ENCODE results near the gene PRDM15. TPM values are rescaled to one million over a fixed set of nuclear protein-coding genes. Genes with fewer than 3 reads are reported as not detected.

Gene PRDM15
- total RNA-seq, 1 experiment from 2014 or later = 9.9 TPM

DNA sequence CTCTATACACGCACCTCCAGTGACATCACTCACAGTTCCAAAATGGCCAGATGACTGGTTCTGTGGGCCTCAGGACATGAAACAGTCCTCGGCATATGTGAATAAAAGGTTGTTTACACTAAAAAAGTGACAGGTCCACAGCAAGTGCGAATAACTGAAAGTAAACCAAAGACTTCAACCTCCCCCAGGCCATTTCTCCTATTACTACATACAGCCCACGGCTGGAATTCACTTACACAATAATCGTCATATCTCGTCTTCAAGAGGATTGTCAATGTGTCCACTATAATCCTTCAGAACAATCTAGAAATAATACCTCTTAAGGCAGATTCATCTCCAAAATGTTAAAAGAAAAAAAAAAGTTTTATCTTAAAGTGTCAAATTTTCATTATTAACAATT is 1.9 kb upstream of the PRDM15 start:
- no peaks in the 10 kb centered on the region for H3K9me3 ChIP-seq (ENCODE audit: control insufficient read depth, low read depth, low read length)
- no peak overlapping the region for H2BK20ac ChIP-seq (ENCODE audit: low read depth, low read length, poor library complexity, severe bottlenecking)
- H2BK5ac ChIP-seq (ENCODE audit: insufficient read length, low read length) = no peak overlapping the region
- peaks cover 3% of the 10 kb centered on the region for H3K79me1 ChIP-seq (ENCODE audit: insufficient read depth, low read depth, low read length, poor library complexity, severe bottlenecking)
- H3K23ac ChIP-seq (ENCODE audit: insufficient read length, low read depth, low read length) = no peak overlapping the region
- no peak overlapping the region for H4K8ac ChIP-seq (replicated peaks; ENCODE audit: insufficient read length, low read depth, low read length)
- H2AFZ ChIP-seq (ENCODE audit: low read length) = no peak overlapping the region
- no peak overlapping the region for H3K9ac ChIP-seq (ENCODE audit: extremely low read depth, insufficient read length, low read length)
- H2AK5ac ChIP-seq (ENCODE audit: insufficient read length, low read length) = no peak overlapping the region
- Mint-ChIP-seq H3K27me3 (ENCODE audit: low read depth) (no peaks in the 10 kb centered on the region; the same call in 1 of the 2 replicates), H3K36me3 (ENCODE audit: insufficient read depth in 1 of 3, low read depth in 3 of 3) (peaks cover 0 to 9% (median 0%) of the 10 kb centered on the region in 3 experiments; a peak in 2 of 7 replicates), H3K4me3 (peak overlapping the region in 1 of 2 experiments; percentile 33; a peak in 1 of 5 replicates), H3K9me3 (no peaks in the 10 kb centered on the region; a peak in 1 of 5 replicates), H3K4me1 (peaks cover 25 to 31% of the 10 kb centered on the region in 2 experiments), H3K27ac (no peak overlapping the region)
- H3K14ac ChIP-seq (ENCODE audit: insufficient read depth, low read length) = no peak overlapping the region
- no peaks in the 10 kb centered on the region for H3K27me3 ChIP-seq (ENCODE audit: insufficient read depth, low read length)
- no peak overlapping the region for H2BK15ac ChIP-seq (ENCODE audit: low read depth, low read length)
- no peaks in the 10 kb centered on the region; the same call in 1 of the 2 replicates for H3K4me1 ChIP-seq (ENCODE audit: insufficient read depth, low read length)
- H4K5ac ChIP-seq (ENCODE audit: insufficient read length, low read depth, low read length) = no peak overlapping the region
- no peak overlapping the region for H2BK120ac ChIP-seq (ENCODE audit: low read depth, low read length, poor library complexity, severe bottlenecking)
- H4K20me1 ChIP-seq (ENCODE audit: control insufficient read depth, insufficient read depth, insufficient read length) = no peaks in the 10 kb centered on the region
- H3K4me2 ChIP-seq (ENCODE audit: insufficient read depth, insufficient read length, low read length) = no peak overlapping the region
- no peak overlapping the region for H3K27ac ChIP-seq (ENCODE audit: insufficient read length, low read depth, low read length)
- H4K91ac ChIP-seq (ENCODE audit: insufficient read length, low read depth, low read length) = no peak overlapping the region
- TF ChIP-seq, protein P1, sequence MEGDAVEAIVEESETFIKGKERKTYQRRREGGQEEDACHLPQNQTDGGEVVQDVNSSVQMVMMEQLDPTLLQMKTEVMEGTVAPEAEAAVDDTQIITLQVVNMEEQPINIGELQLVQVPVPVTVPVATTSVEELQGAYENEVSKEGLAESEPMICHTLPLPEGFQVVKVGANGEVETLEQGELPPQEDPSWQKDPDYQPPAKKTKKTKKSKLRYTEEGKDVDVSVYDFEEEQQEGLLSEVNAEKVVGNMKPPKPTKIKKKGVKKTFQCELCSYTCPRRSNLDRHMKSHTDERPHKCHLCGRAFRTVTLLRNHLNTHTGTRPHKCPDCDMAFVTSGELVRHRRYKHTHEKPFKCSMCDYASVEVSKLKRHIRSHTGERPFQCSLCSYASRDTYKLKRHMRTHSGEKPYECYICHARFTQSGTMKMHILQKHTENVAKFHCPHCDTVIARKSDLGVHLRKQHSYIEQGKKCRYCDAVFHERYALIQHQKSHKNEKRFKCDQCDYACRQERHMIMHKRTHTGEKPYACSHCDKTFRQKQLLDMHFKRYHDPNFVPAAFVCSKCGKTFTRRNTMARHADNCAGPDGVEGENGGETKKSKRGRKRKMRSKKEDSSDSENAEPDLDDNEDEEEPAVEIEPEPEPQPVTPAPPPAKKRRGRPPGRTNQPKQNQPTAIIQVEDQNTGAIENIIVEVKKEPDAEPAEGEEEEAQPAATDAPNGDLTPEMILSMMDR (conservative IDR thresholded peaks at IDR 0.05) = no peak
- H3K79me2 ChIP-seq (ENCODE audit: insufficient read depth, low read length) = no peaks in the 10 kb centered on the region
- H3K23me2 ChIP-seq (ENCODE audit: insufficient read length, low read depth, low read length, poor library complexity, severe bottlenecking) = peaks cover 4% of the 10 kb centered on the region
- DNase-seq = no peak
- H3T11ph ChIP-seq (ENCODE audit: low read length) = no peak overlapping the region
- H2BK12ac ChIP-seq (ENCODE audit: insufficient read length, low read depth, low read length) = no peak overlapping the region
- no peak overlapping the region for H3K18ac ChIP-seq (ENCODE audit: insufficient read length, low read depth, low read length)
- no peak overlapping the region for H3K56ac ChIP-seq (ENCODE audit: insufficient read length, low read depth, low read length)
- WGBS (ENCODE audit: extremely low coverage, insufficient read length, low lambda C conversion rate) = no CpG with 5 or more reads among the region's 6 CpGs
- H3K4ac ChIP-seq (ENCODE audit: low read depth, low read length) = no peak overlapping the region

All from H9 (cell line).